HG03442 (cell line): ENCODE results near the gene MYO15A.

Experiments
- ATAC-seq: cut with Tn5 transposase; IDR thresholded peaks from one replicate; pipeline ENCODE4 v1.9.1; 2021; ENCODE audit warnings: mild to moderate bottlenecking, moderate library complexity; ENCODE audit not compliant: unreplicated experiment

The MYO15A gene

DNA sequence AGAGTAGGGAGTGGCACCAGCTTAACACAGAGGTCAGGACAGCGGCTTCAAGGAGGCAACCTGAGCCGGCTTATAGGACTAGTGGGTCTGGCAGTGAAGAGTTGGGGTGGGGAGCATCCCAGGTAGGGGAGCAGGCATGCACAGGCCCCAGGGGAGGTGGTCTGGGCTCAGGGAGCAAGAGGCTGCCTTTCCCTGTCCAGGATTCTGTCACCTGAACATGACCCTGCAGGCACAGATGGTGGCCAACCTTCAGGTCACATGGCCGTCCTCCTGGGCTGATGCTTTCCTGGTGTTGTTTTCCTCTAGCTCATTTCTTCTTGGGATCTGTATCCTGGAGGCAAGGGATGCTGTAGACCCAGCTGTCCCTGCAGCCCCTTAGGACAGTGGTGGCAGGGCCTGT, 3.5 kb upstream of the MYO15A start:
- ATAC-seq, result no peak

GRCh38 chr17:18105595-18105994, 3.0 kb upstream of the MYO15A start:
- no peak for ATAC-seq

GRCh38 chr17:18106211-18106610, 2.3 kb upstream of the MYO15A start:
- no peak for ATAC-seq

DNA sequence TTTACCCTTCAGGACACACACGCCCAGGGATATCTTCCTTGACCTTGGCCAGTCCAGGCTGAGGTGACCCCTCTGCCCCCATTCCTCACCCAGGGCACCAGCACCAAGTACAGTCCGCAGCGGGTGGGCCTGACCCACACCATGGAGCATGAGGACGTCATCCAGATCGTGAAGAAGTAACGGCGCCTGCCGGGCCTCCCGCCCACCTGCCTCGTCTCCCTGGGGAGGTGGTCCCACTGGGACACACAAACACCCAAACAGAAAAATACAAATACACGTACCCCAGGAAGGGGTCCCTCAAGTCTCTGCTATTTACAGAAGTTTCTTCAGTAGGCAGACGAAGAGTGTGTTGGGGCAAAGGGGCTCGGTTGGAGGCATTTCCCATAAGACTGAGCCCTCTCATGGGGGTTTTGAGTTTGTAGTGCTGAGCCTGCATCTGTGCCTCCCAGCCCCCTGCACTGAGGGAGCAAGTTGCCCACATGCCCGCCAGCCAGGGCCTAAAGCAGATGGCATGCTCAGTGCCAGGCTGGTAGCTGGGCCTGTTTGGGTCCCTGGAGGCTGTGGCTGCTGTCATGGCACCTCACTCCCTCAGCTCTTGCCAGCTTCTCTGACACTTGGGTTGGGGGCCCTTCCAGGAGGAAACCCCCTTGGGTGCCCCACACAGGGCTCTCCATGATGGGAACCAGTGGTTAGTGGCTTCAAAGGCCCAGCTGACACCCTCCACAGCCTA, 1.3 kb upstream of the MYO15A start:
- no peak for ATAC-seq

- no peak for ATAC-seq
These were observed 585 bp upstream of the MYO15A start for GRCh38 chr17:18107971-18108370.

DNA sequence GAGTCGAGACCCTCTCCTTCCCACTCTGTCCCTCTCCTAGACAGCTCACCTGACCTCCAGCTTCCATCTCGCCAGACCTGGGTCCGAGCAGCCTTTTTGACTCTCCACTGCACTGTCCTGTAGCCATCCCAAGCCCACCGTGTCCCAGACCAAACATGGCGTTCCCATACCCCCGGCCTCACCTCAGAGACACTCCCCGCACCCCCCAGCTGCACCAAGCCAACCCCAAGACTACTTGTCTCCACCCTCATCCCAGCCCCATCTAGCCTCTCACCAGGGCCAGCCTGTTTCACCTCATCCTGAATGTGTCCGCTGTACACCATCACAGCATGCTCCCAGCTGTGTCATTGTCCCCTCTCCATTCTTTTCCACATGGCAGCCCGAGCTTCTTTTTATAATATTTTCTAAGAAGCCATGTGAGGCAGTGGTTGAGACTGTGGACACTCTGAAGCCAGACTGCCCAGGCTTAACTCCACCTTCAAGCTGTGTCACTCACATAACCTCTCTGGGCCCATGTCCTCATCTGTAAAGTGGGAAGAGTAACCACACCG, 1.5 kb downstream of the MYO15A start:
- ATAC-seq, result no peak

DNA sequence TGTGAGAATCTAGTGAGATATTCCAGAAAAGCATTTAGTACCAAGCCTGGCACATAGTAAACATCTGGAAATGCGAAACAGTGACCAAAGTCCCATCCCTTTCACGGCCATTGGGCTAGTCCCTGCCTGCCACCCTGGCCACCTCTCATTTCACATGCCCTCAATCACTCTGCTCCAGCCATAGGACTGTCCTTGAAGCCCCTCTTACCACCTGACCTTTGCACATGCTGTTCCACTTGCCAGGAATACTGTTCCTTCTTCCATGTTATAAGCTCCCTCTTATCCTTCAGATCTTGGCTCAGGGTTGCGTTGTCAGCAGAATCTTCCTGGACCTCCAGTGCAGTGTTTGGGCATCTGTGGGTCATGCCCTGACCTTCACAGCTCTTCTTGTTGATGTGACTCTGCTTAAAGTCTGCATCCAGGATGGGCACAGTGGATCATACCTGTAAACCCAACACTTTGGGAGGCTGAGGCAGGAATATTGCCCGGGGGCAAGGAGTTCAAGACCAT, 2.1 kb downstream of the MYO15A start:
- ATAC-seq, result no peak

GRCh38 chr17:18111330-18111971, 2.9 kb downstream of the MYO15A start:
- no peak for ATAC-seq

GRCh38 chr17:18115517-18115916, 7.0 kb downstream of the MYO15A start:
- no peak for ATAC-seq

DNA sequence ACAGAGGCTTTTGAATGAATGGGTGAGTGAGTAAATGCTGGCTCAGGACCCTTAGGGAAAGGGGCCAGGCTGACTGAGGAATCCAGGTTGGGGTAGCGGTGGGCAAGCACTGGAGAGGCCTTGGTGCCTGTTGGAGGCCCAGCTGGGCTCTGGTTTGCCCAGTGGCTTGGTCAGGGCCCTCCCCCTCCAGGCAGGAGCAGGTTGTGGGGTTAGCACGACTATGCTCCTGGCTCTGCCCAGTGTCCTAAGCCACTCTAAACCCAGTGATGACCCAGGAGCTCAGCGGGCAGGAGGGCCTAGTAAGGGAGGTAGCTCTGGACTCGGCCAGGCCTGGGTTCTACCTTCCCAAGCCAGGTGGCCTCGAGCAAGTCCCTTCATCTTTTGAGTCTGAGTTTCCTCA, 7.5 kb downstream of the MYO15A start:
- ATAC-seq, result no peak

DNA sequence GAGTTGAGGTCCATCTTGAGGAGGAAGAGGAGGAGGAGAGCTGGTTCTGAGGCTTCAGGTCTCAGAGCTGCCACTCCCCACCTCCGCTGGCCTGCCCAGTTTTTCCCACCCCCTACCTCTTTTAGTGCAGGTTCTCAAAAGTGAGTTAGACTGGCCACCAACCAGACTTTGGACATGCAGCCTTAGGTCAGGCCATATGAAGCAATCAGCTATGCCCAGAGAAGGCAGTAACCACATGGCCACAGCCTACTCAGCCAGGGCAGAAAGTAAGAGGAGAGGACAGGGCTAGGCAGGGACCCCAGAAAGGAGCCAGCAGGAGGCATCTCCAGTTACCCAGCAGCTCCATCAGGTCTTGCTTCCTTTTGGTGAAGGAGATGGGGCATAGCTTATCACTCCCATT, 9.0 kb downstream of the MYO15A start:
- ATAC-seq, result no peak

DNA sequence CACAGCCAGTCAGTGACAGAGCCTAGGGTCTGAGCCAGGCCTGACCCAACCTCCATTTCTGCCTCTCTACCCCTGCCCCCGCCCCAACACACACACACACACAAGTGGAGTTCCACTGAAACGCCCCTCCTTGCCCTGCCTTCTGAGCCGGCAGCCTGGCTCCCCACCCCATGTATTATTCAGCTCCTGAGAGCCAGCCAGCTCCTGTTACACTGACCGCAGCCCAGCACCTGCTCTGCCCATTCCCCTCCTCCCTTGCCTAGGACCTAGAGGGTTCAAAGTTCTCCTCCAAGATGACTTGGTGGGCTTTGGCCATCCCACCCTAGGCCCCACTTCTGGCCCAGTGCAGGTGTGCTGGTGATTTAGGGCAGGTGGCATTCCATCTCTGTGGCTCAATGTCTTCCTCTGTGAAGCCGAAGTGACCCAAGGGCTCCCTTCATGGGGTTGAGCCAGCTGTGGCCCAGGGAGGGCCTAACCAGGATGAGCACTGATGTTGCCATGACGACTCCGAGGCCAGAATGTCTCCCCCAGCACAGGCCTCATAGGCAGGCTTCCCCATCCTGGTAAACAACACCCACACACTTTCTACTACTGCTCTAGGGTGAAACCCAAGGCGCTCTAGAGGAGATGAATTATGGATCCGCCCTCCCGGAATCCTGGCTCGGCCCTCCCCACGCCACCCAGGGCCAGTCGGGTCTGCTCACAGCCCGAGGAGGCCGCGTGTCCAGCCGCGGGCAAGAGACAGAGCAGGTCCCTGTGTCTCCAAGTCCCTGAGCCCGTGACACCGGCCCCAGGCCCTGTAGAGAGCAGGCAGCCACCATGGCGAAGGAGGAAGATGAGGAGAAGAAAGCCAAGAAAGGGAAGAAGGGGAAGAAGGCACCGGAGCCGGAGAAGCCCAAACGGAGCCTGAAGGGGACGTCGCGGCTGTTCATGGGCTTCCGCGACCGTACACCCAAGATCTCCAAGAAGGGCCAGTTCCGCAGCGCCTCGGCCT, 9.7 kb downstream of the MYO15A start:
- no peak for ATAC-seq

DNA sequence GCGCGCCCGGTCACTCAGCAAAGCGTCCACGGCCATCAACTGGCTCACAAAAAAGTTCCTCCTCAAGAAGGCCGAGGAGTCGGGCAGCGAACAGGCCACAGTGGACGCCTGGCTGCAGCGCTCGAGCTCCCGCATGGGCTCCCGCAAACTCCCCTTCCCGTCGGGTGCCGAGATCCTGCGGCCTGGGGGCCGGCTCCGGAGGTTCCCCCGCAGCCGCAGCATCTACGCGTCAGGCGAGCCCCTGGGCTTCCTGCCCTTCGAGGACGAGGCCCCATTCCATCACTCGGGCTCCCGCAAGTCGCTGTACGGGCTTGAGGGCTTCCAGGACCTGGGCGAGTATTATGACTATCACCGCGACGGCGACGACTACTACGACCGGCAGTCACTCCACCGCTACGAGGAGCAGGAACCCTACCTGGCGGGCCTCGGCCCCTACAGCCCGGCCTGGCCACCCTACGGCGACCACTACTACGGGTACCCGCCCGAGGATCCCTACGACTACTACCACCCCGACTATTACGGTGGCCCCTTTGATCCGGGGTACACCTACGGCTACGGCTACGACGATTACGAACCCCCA, 10.7 kb downstream of the MYO15A start:
- no peak for ATAC-seq

DNA sequence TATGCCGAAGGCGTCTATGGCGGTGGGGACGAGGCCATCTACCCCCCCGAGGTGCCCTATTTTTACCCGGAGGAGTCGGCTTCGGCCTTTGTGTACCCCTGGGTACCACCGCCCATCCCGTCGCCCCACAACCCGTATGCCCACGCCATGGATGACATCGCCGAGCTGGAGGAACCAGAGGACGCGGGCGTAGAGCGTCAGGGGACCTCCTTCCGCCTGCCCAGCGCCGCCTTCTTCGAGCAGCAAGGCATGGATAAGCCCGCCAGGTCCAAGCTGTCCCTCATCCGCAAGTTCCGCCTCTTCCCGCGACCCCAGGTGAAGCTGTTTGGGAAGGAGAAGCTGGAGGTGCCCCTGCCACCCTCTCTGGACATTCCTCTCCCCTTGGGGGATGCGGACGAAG, 11.4 kb downstream of the MYO15A start:
- no peak for ATAC-seq

- ATAC-seq, result no peak
These were observed 12.0 kb downstream of the MYO15A start for GRCh38 chr17:18120461-18121017.

DNA sequence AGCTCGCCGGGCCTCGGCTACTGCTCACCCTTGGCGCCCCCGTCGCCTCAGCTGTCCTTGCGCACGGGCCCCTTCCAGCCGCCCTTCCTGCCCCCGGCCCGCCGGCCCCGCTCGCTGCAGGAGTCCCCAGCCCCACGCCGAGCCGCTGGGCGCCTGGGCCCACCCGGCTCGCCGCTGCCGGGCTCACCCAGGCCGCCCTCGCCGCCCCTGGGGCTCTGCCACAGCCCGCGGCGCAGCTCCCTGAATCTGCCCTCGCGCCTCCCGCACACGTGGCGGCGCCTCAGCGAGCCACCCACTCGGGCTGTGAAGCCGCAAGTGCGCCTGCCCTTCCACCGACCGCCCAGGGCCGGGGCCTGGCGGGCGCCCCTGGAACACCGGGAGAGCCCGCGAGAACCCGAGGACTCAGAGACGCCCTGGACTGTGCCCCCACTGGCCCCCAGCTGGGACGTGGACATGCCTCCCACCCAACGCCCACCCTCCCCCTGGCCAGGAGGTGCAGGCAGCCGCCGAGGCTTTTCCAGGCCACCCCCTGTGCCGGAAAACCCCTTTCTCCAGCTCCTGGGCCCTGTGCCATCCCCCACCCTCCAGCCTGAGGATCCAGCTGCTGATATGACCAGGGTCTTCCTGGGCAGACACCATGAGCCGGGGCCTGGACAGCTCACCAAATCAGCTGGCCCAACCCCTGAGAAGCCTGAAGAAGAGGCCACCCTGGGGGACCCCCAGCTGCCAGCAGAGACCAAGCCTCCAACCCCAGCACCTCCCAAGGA, 12.8 kb downstream of the MYO15A start:
- ATAC-seq, result no peak

- no peak for ATAC-seq
These were observed 14.6 kb downstream of the MYO15A start for GRCh38 chr17:18122990-18123753.

DNA sequence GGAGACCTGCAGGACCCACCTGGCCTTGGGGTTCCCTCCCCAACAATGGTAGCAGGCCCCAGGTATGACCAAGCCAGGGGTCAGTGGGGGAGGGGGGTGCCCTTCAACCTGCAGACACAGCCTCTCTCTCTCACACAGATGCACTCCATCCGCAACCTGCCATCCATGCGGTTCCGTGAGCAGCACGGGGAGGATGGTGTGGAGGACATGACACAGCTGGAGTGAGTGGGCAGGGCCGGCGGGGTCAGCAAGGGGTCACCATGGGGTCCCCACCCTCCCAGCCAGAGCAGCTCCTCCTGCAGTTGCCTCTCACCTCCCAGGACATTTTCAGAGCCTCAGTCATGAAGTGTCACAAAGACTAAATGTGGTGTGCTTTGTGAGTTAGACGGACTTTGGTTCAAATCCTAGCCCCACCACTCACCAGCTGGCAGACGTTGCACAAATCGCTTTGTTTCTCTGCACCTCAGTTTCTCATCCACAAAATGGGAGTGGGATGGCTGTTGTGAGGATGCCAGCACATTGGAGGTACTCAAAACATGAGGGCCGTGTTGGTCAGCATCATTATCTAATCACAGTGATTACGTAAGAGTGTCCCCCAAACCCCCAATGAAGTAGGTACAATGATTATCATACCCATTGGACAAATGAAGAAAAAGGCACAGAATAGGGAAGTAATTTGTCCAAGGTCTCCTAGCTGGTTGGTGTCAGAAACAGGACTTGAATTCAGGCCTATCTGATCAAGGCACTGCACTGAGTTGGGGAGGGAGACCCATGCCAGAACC, 16.0 kb downstream of the MYO15A start:
- ATAC-seq, result no peak
